Suprapubic skin (tissue), 4 donors: ENCODE results near the gene PACS1.

Source experiments
- EP300 ChIP-seq: sonication (generic); formaldehyde crosslinking; IDR thresholded peaks from one replicate; pipeline ENCODE4 v1.6.1; 2017; ENCODE audit warnings: antibody characterized with exemption
- POLR2A ChIP-seq, 2 donors: fragments of 450-650 bp; IDR thresholded peaks; one replicate each; pipeline ENCODE4 v1.6.1; 2017; ENCODE audit warnings: antibody characterized with exemption in 2 of 2, mild to moderate bottlenecking in 2 of 2, moderate library complexity in 2 of 2
- POLR2AphosphoS5 ChIP-seq, 3 donors: sonication (generic); formaldehyde crosslinking; IDR thresholded peaks; one replicate each; pipeline ENCODE4 v1.6.1; 2017; ENCODE audit warnings: antibody characterized with exemption in 3 of 3
- TF ChIP-seq, protein P1 (sequence below), 2 donors: fragments of 200-600 bp in 1 of 2; fragments of 450-650 bp in 1 of 2; sonication (generic) in 1 of 2; IDR thresholded peaks; one replicate each; pipeline ENCODE4 v1.5.1; 2016 to 2019; ENCODE audit warnings: antibody characterized with exemption in 2 of 2, mild to moderate bottlenecking in 1 of 2, moderate library complexity in 1 of 2

DNA sequence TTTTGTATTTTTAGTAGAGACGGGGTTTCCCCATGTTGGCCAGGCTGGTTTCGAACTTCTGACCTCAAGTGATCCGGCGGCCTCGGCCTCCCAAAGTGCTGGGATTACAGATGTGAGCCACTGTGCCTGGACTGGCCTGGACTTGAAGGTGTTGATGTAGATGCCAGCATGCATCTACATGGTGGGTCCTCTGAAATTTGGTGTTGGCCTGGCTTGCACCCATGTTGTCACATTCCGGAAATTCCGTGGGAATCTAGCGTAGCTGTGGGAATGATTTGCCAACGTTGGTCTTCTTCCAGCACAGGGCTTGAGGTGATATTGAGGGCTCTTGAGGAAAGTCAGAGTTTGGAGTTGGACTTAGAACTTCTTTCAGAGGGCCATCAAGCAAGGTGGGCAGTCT is 6.5 kb downstream of the PACS1 start:
- TF ChIP-seq, protein P1, sequence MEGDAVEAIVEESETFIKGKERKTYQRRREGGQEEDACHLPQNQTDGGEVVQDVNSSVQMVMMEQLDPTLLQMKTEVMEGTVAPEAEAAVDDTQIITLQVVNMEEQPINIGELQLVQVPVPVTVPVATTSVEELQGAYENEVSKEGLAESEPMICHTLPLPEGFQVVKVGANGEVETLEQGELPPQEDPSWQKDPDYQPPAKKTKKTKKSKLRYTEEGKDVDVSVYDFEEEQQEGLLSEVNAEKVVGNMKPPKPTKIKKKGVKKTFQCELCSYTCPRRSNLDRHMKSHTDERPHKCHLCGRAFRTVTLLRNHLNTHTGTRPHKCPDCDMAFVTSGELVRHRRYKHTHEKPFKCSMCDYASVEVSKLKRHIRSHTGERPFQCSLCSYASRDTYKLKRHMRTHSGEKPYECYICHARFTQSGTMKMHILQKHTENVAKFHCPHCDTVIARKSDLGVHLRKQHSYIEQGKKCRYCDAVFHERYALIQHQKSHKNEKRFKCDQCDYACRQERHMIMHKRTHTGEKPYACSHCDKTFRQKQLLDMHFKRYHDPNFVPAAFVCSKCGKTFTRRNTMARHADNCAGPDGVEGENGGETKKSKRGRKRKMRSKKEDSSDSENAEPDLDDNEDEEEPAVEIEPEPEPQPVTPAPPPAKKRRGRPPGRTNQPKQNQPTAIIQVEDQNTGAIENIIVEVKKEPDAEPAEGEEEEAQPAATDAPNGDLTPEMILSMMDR (IDR thresholded peaks at IDR 0.05): no peak
- no peak for TF ChIP-seq POLR2AphosphoS5 (IDR thresholded peaks at IDR 0.05)
- no peak for TF ChIP-seq POLR2A (IDR thresholded peaks at IDR 0.05)
- no peak for TF ChIP-seq EP300
